K562 (cell line): ENCODE data around the gene RCE1. TPM values are rescaled to one million over a fixed set of nuclear protein-coding genes. Genes with fewer than 3 reads are reported as not detected.
A peak's percentile ranks its signal among the peaks of the same experiment; 100 is the strongest.

ENCODE experiments used
- ASH1L ChIP-seq: fragments of 450-650 bp; IDR thresholded peaks from 2 replicates; pipeline ENCODE4 v1.6.1; 2018; ENCODE audit warnings: borderline replicate concordance, mild to moderate bottlenecking, low read depth; ENCODE audit not compliant: partially characterized antibody
- BCLAF1 ChIP-seq, 2 experiments: fragments of 450-650 bp in 1 of 2; IDR thresholded peaks; 2 replicates each; pipeline ENCODE4 v1.6.1; 2011 to 2017; ENCODE audit warnings: low read depth in 2 of 2, antibody characterized with exemption in 1 of 2, borderline replicate concordance in 1 of 2, low read length in 1 of 2, mild to moderate bottlenecking in 1 of 2, mixed read lengths in 1 of 2; ENCODE audit not compliant: control insufficient read depth in 1 of 2
- HLTF ChIP-seq: fragments of 450-650 bp; IDR thresholded peaks from 2 replicates; pipeline ENCODE4 v1.6.1; 2016
- KLF13 ChIP-seq: fragments of 450-650 bp; IDR thresholded peaks from 2 replicates; pipeline ENCODE4 v1.6.1; 2016; ENCODE audit warnings: missing genetic modification characterization, low read depth, mild to moderate bottlenecking, missing compliant biosample characterization, moderate library complexity, borderline replicate concordance
- PHF20 ChIP-seq: fragments of 450-650 bp; IDR thresholded peaks from 2 replicates; pipeline ENCODE4 v1.6.1; 2018; ENCODE audit not compliant: partially characterized antibody
- POU5F1 ChIP-seq: fragments of 150-350 bp; IDR thresholded peaks from 2 replicates; pipeline ENCODE4 v1.6.1; 2014; ENCODE audit warnings: borderline replicate concordance, low read length, low read depth, mild to moderate bottlenecking; ENCODE audit not compliant: partially characterized antibody
- STAT6 ChIP-seq: sonication (generic); formaldehyde crosslinking; IDR thresholded peaks from 2 replicates; pipeline ENCODE4 v1.8.1; 2023; ENCODE audit warnings: mild to moderate bottlenecking, missing genetic modification reagents
- ZBTB40 ChIP-seq, 2 experiments: fragments of 450-650 bp in 1 of 2; sonication (generic) in 1 of 2; formaldehyde crosslinking in 1 of 2; IDR thresholded peaks; 2 replicates each; pipeline versions ENCODE4 v1.7.1 to v1.9.0; 2016 to 2022; ENCODE audit warnings: inconsistent platforms in 1 of 2, mild to moderate bottlenecking in 1 of 2, missing genetic modification reagents in 1 of 2
- ZNF3 ChIP-seq: fragments of 250-450 bp; sonication (Bioruptor Pico); IDR thresholded peaks from 2 replicates; pipeline ENCODE4 v1.5.0; 2021; ENCODE audit warnings: mild to moderate bottlenecking, moderate library complexity
- ZNF785 ChIP-seq: fragments of 250-450 bp; sonication (Bioruptor Pico); IDR thresholded peaks from 2 replicates; pipeline ENCODE4 v1.4.0; 2020; ENCODE audit warnings: mild to moderate bottlenecking
- polyA plus RNA-seq, 8 experiments: library from polyadenylated mRNA; depleted of rRNA in 4 of 8; stranded (reverse) in 5 of 8; unstranded in 3 of 8; fragments of >200 nt; fragmentation: Nextera tagmentation in 2 of 8; fragmentation: Illumina TruSeq in 1 of 8; extraction: Ambion mirVana in 2 of 8; extraction: Trizol in 1 of 8; gene quantifications; 2 replicates each; pipeline versions ENCODE4 v1.2.1 to v1.2.3, GENCODE V29; 2011 to 2014; ENCODE audit warnings: inconsistent platforms in 1 of 8, missing spikeins in 1 of 8
- total RNA-seq, 7 experiments: library from RNA; depleted of rRNA in 6 of 7; stranded (reverse); fragments of >200 nt in 6 of 7; fragmentation: Illumina TruSeq in 2 of 7; extraction: Trizol in 2 of 7; gene quantifications; 2 replicates each; pipeline versions ENCODE4 v1.2.1 to v1.2.3, GENCODE V29; 2011 to 2021; ENCODE audit warnings: low replicate concordance in 1 of 7

Gene RCE1
- total and polyA plus RNA-seq, 9 of the 15 experiments (the other 6 are each of a cell fraction or from before 2014, with no cell fraction given), result 0.75 to 41.5 (median 15.1) TPM

- peak; percentile 61 for TF ChIP-seq ZBTB40 (IDR thresholded peaks at IDR 0.05)
- no peak for TF ChIP-seq ZBTB40 (CRISPR knock-in tag; IDR thresholded peaks at IDR 0.05)
- TF ChIP-seq BCLAF1 (IDR thresholded peaks at IDR 0.05; ENCODE audit: borderline replicate concordance in 1 of 2, control insufficient read depth in 1 of 2, low read depth in 2 of 2, low read length in 1 of 2), result 0 out of 4 replicates have a peak, but pooled peaks of 1 of the 2 experiments have one; percentile 17
- TF ChIP-seq ZNF3 (CRISPR knock-in tag), result no peak
- TF ChIP-seq ASH1L, result no peak
- TF ChIP-seq ZNF785 (CRISPR knock-in tag), result no peak
- no peak for TF ChIP-seq HLTF
- TF ChIP-seq KLF13 (tag), result no peak
- TF ChIP-seq POU5F1, result no peak
- no peak for TF ChIP-seq STAT6 (CRISPR knock-in tag)
- peak; percentile 84 for TF ChIP-seq PHF20
Measured at GRCh38 chr11:66855574-66856495, 12.6 kb downstream of the RCE1 start (continued).
